ENCODE measurements around the gene INPP5A. TPM values are rescaled to one million over a fixed set of nuclear protein-coding genes. Genes with fewer than 3 reads are reported as not detected.
"Not testable (repeated sequence)": the region's sequence is repeated elsewhere in the genome, so short reads cannot be mapped to it uniquely, and the experiment has no call there.

INPP5A gene
- total RNA-seq, 2 donors from 2014 or later, result 9.2 to 14.5 TPM

DNA sequence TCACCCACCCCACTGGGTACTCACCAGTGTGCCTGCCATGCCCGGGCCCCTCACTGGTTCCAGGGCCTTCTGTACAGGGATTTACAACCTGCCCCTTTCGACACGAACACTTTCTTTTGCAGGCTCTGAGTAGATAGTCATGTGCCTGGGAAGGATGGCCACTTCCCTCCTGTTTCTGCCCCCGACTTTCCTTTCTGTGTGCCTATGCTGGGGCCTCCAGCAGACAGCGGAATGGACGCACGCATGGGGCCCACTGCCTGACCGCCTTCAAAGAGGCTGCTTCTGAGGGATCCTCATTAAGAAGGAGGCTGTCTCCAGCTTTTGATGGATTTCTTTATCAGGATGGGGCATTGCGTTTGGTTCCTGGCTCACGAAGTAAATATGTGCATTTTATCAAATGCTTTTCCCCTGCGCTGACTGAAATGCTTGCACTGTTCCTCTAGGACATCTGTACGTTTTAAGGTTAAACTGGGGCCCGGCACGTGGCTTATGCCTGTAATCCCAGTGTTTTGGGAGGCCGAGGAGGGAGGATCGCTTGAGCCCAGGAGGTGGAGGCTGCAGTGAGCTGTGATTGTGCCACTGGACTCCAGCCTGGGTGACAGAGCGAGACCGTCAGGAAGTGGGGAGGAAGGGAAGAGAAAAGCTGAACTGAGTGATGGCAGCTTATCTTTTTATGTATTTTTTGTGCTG, 277.7 kb downstream of the INPP5A start:
- DNase-seq, result no peak
- TF ChIP-seq, protein P1, sequence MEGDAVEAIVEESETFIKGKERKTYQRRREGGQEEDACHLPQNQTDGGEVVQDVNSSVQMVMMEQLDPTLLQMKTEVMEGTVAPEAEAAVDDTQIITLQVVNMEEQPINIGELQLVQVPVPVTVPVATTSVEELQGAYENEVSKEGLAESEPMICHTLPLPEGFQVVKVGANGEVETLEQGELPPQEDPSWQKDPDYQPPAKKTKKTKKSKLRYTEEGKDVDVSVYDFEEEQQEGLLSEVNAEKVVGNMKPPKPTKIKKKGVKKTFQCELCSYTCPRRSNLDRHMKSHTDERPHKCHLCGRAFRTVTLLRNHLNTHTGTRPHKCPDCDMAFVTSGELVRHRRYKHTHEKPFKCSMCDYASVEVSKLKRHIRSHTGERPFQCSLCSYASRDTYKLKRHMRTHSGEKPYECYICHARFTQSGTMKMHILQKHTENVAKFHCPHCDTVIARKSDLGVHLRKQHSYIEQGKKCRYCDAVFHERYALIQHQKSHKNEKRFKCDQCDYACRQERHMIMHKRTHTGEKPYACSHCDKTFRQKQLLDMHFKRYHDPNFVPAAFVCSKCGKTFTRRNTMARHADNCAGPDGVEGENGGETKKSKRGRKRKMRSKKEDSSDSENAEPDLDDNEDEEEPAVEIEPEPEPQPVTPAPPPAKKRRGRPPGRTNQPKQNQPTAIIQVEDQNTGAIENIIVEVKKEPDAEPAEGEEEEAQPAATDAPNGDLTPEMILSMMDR (IDR thresholded peaks at IDR 0.05), result no peak
- TF ChIP-seq POLR2A (IDR thresholded peaks at IDR 0.05), result no peak
- intact Hi-C loops (cut with DNase I), result no loop called here
- no peaks in the 10 kb centered on the region for H3K4me1 ChIP-seq
- H3K9me3 ChIP-seq, result peaks cover 0 to 6% (median 0%) of the 10 kb centered on the region in 3 donors
- H3K27me3 ChIP-seq, result peaks cover 0 to 6% of the 10 kb centered on the region in 2 donors
- ATAC-seq, result no peak
- H3K4me3 ChIP-seq, result no peak overlapping the region
- no peaks in the 10 kb centered on the region for H3K36me3 ChIP-seq (replicated peaks in 1 of 2; ENCODE audit: insufficient read depth in 1 of 2, low read depth in 2 of 2)
- H3K27ac ChIP-seq, result no peak overlapping the region
- 59 to 60% methylated on average over 18 of the region's 18 CpGs for WGBS, 2 donors

DNA sequence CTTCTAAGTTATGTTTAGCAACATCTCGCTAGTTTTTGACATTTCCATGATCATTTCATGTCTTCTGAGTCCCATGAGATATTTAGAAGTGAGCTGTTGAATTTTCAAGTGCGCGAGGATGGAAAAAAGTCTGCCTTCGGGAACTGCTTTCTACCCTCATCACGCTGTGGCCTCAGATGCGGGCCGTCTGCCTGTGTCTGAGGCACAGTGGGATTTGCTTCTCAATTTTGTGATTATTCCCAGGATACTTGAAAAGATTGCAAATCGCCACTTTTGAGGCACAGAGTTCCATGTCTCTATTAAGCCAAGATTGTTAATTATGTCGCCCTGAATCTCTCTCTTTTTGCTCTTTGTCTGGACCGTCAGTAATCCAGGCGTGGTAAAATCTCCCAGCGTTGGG, 279.1 kb downstream of the INPP5A start:
- Histone ChIP-seq H3K27ac (no peak overlapping the region), H3K27me3 (peaks cover 0 to 6% of the 10 kb centered on the region in 2 donors), H3K4me1 (no peaks in the 10 kb centered on the region), H3K36me3 (replicated peaks in 1 of 2; ENCODE audit: insufficient read depth in 1 of 2, low read depth in 2 of 2) (no peaks in the 10 kb centered on the region), H3K9me3 (peaks cover 0 to 6% (median 0%) of the 10 kb centered on the region in 3 donors), H3K4me3 (no peak overlapping the region)
- DNase-seq, result no peak
- ATAC-seq, result no peak
- TF ChIP-seq, protein P1 (IDR thresholded peaks at IDR 0.05), result no peak
- TF ChIP-seq POLR2A (IDR thresholded peaks at IDR 0.05), result no peak
- intact Hi-C loops (cut with DNase I), result no loop called here
- 62 to 65% methylated on average over 12 of the region's 12 CpGs for WGBS, 2 donors

DNA sequence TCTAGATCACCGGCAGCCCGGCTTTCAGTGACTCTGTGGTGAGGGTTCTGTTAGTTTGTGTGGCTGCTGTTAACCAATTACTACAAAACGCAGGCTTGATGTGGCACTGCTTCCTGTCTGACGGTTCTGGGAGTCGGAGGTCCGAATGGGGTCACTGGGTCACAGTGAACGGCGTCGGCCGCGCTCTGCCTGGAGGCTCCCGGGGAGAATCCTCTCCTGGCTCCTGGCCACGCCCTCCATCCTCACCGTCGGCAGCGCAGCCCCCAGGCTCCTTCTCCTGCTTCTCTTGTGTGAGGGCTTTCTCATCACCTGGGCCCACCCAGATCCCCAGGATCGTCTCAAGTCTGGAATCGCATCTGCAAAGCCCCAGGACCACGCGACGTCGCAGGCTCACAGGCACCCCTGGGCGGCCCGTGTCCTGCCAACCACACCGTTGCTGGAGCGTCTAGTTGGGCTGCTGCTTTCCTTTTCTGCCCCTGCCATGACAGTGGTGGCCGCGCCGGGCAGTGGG, 280.2 kb downstream of the INPP5A start:
- no peak for ATAC-seq
- intact Hi-C loops (cut with DNase I), result no loop called here
- peaks cover 0 to 6% of the 10 kb centered on the region in 2 donors for H3K27me3 ChIP-seq
- H3K4me3 ChIP-seq, result no peak overlapping the region
- no peak for DNase-seq
- no peaks in the 10 kb centered on the region for H3K4me1 ChIP-seq
- H3K9me3 ChIP-seq, result peaks cover 0 to 6% (median 0%) of the 10 kb centered on the region in 3 donors
- no peaks in the 10 kb centered on the region for H3K36me3 ChIP-seq (replicated peaks in 1 of 2; ENCODE audit: insufficient read depth in 1 of 2, low read depth in 2 of 2)
- H3K27ac ChIP-seq, result no peak overlapping the region
- TF ChIP-seq POLR2A (IDR thresholded peaks at IDR 0.05), result no peak
- TF ChIP-seq, protein P1 (IDR thresholded peaks at IDR 0.05), result no peak
- WGBS, 2 donors, result 81 to 87% methylated on average over 22 to 29 of the region's 29 CpGs

DNA sequence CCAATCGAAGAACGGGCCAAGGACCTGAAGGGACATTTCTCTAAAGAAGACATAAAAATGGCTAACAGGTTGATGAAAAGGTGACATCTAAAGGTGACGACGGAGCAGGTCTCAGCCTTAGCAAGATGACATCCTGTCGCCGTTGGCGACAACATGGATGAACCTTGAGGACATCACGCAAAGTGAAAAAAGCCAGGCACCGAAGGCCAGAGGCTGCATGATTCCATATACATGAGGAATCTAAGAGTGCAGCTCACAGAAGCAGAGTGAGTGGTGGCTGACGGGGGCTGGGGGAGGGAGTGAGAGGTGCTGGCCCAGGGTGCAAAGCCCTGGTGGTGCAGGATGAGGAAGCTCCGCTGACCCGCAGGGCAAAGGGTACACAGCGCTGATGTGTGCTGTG, 282.5 kb downstream of the INPP5A start:
- WGBS, 2 donors, result 77 to 80% methylated on average over 13 of the region's 13 CpGs
- Histone ChIP-seq H3K27ac (no peak overlapping the region), H3K9me3 (peaks cover 0 to 6% (median 0%) of the 10 kb centered on the region in 3 donors), H3K36me3 (replicated peaks in 1 of 2; ENCODE audit: insufficient read depth in 1 of 2, low read depth in 2 of 2) (no peaks in the 10 kb centered on the region), H3K27me3 (peaks cover 0 to 6% of the 10 kb centered on the region in 2 donors), H3K4me3 (no peak overlapping the region), H3K4me1 (no peaks in the 10 kb centered on the region)
- intact Hi-C loops (cut with DNase I), result no loop called here
- TF ChIP-seq, protein P1 (IDR thresholded peaks at IDR 0.05), result no peak
- TF ChIP-seq POLR2A (IDR thresholded peaks at IDR 0.05), result no peak
- DNase-seq, result no peak
- no peak for ATAC-seq

GRCh38 chr10:132825783-132826523, 288.4 kb downstream of the INPP5A start:
- H3K4me1 ChIP-seq; H3K4me3 ChIP-seq; DNase-seq; ATAC-seq; H3K36me3 ChIP-seq (replicated peaks in 1 of 2; ENCODE audit: insufficient read depth in 1 of 2, low read depth in 2 of 2); intact Hi-C loops (cut with DNase I); H3K9me3 ChIP-seq; H3K27ac ChIP-seq; H3K27me3 ChIP-seq: not testable (repeated sequence)
- WGBS, 2 donors, result 82 to 90% methylated on average over 18 to 34 of the region's 34 CpGs
